ENCODE results near the gene KLHDC4.
"Not testable (repeated sequence)": the region's sequence is repeated elsewhere in the genome, so short reads cannot be mapped to it uniquely, and the experiment has no call there.

KLHDC4 gene

GRCh38 chr16:87765776-87766484 lies at the start of gene KLHDC4:
Gene KLHDC4, minus strand, starts transcription at chr16:87765986. Its CDS starts 96 bp downstream, at chr16:87765890.
- peaks cover 36% of the 10 kb centered on the region for H3F3A ChIP-seq (ENCODE audit: insufficient read depth)
- peak within 1 kb of the TSS; percentile 78 for H2AFZ ChIP-seq (ENCODE audit: low read depth, low read length, severe bottlenecking)
- no peaks in the 10 kb centered on the region for H3K9me3 ChIP-seq (ENCODE audit: insufficient read depth, low read length)
- no peaks in the 10 kb centered on the region for H3K9me2 ChIP-seq (replicated peaks; ENCODE audit: insufficient read depth, low read length)
- H3K27ac ChIP-seq (ENCODE audit: low read depth, low read length), result peak within 1 kb of the TSS; percentile 77
- no peak for TF ChIP-seq CTCF (IDR thresholded peaks at IDR 0.05; ENCODE audit: insufficient read depth, low read length, poor library complexity, severe bottlenecking)
- no peak for TF ChIP-seq EZH2phosphoT487 (conservative IDR thresholded peaks at IDR 0.05; ENCODE audit: low read length)
- H3K27me3 ChIP-seq (ENCODE audit: low read length), result no peaks in the 10 kb centered on the region
- H3K36me3 ChIP-seq (ENCODE audit: low read length), result peaks cover 19% of the 10 kb centered on the region; the same call in 1 of the 2 replicates
- no peaks in the 10 kb centered on the region for H4K20me1 ChIP-seq (ENCODE audit: low read depth, low read length)
- peaks cover 55% of the 10 kb centered on the region for H3K79me2 ChIP-seq (ENCODE audit: insufficient read depth, low read length)
- peak within 1 kb of the TSS; percentile 89 for H3K9ac ChIP-seq (ENCODE audit: low read length)
- H3K4me2 ChIP-seq (ENCODE audit: low read depth, low read length, poor library complexity, severe bottlenecking), result peak within 1 kb of the TSS; percentile 81
- H3K4me3 ChIP-seq (ENCODE audit: insufficient read depth, low read length, poor library complexity, severe bottlenecking), result peak within 1 kb of the TSS; percentile 85

GRCh38 chr16:87815567-87815966 lies 49.8 kb upstream of the KLHDC4 start:
- H3K79me2 ChIP-seq (ENCODE audit: insufficient read depth, low read length), result no peaks in the 10 kb centered on the region
- no peak overlapping the region for H3K4me3 ChIP-seq (ENCODE audit: insufficient read depth, low read length, poor library complexity, severe bottlenecking)
- no peaks in the 10 kb centered on the region for H3K9me2 ChIP-seq (replicated peaks; ENCODE audit: insufficient read depth, low read length)
- H3K9me3 ChIP-seq (ENCODE audit: insufficient read depth, low read length), result peaks cover 21% of the 10 kb centered on the region; the same call in 1 of the 2 replicates
- peaks cover 9% of the 10 kb centered on the region for H3F3A ChIP-seq (ENCODE audit: insufficient read depth)
- TF ChIP-seq CTCF (IDR thresholded peaks at IDR 0.05; ENCODE audit: insufficient read depth, low read length, poor library complexity, severe bottlenecking), result no peak
- TF ChIP-seq EZH2phosphoT487 (conservative IDR thresholded peaks at IDR 0.05; ENCODE audit: low read length), result no peak
- H3K4me2 ChIP-seq (ENCODE audit: low read depth, low read length, poor library complexity, severe bottlenecking), result no peak overlapping the region
- no peak overlapping the region for H2AFZ ChIP-seq (ENCODE audit: low read depth, low read length, severe bottlenecking)
- H3K9ac ChIP-seq (ENCODE audit: low read length), result no peak overlapping the region
- H3K36me3 ChIP-seq (ENCODE audit: low read length), result no peaks in the 10 kb centered on the region
- H4K20me1 ChIP-seq (ENCODE audit: low read depth, low read length), result no peaks in the 10 kb centered on the region
- no peaks in the 10 kb centered on the region for H3K27me3 ChIP-seq (ENCODE audit: low read length)
- no peak overlapping the region for H3K27ac ChIP-seq (ENCODE audit: low read depth, low read length)

- H3K36me3 ChIP-seq (ENCODE audit: low read length), result no peaks in the 10 kb centered on the region; the same call in 1 of the 2 replicates
- H3K27me3 ChIP-seq (ENCODE audit: low read length), result no peaks in the 10 kb centered on the region
- H3K9me3 ChIP-seq (ENCODE audit: insufficient read depth, low read length), result peaks cover 9% of the 10 kb centered on the region; the same call in 1 of the 2 replicates
- peak overlapping the region; percentile 68 for H3K4me2 ChIP-seq (ENCODE audit: low read depth, low read length, poor library complexity, severe bottlenecking)
- H3K9me2 ChIP-seq (replicated peaks; ENCODE audit: insufficient read depth, low read length), result no peaks in the 10 kb centered on the region
- H2AFZ ChIP-seq (ENCODE audit: low read depth, low read length, severe bottlenecking), result no peak overlapping the region
- peak overlapping the region; percentile 99 for H3K27ac ChIP-seq (ENCODE audit: low read depth, low read length)
- H3F3A ChIP-seq (ENCODE audit: insufficient read depth), result peaks cover 39% of the 10 kb centered on the region
- 0 out of 2 replicates have a peak overlapping the region, but pooled peaks have one; percentile 78 for H3K9ac ChIP-seq (ENCODE audit: low read length)
- TF ChIP-seq EZH2phosphoT487 (conservative IDR thresholded peaks at IDR 0.05; ENCODE audit: low read length) (no peak), CTCF (IDR thresholded peaks at IDR 0.05; ENCODE audit: insufficient read depth, low read length, poor library complexity, severe bottlenecking) (no peak)
- H3K4me3 ChIP-seq (ENCODE audit: insufficient read depth, low read length, poor library complexity, severe bottlenecking), result peak overlapping the region; percentile 25
- H3K79me2 ChIP-seq (ENCODE audit: insufficient read depth, low read length), result peaks cover 18% of the 10 kb centered on the region
- no peaks in the 10 kb centered on the region for H4K20me1 ChIP-seq (ENCODE audit: low read depth, low read length)
Observed at GRCh38 chr16:87812200-87812656, 46.4 kb upstream of the KLHDC4 start.

- Histone ChIP-seq H3K27ac (ENCODE audit: low read depth, low read length) (peak overlapping the region; percentile 99), H3K4me3 (ENCODE audit: insufficient read depth, low read length, poor library complexity, severe bottlenecking) (peak overlapping the region; percentile 58), H3K9ac (ENCODE audit: low read length) (peak overlapping the region; percentile 78), H3K4me2 (ENCODE audit: low read depth, low read length, poor library complexity, severe bottlenecking) (peak overlapping the region; percentile 68), H3F3A (ENCODE audit: insufficient read depth) (peaks cover 47% of the 10 kb centered on the region), H3K79me2 (ENCODE audit: insufficient read depth, low read length) (peaks cover 18% of the 10 kb centered on the region)
- H3K9me3 ChIP-seq (ENCODE audit: insufficient read depth, low read length); H3K27me3 ChIP-seq (ENCODE audit: low read length); H2AFZ ChIP-seq (ENCODE audit: low read depth, low read length, severe bottlenecking); H3K36me3 ChIP-seq (ENCODE audit: low read length); H3K9me2 ChIP-seq (replicated peaks; ENCODE audit: insufficient read depth, low read length); H4K20me1 ChIP-seq (ENCODE audit: low read depth, low read length): not testable (repeated sequence)
Observed at GRCh38 chr16:87811454-87811853, 45.7 kb upstream of the KLHDC4 start.

Data from SU-DHL-6 (cell line).